Muscle of leg (tissue), 11 donors: ENCODE results near the gene TAS1R1. TPM values are rescaled to one million over a fixed set of nuclear protein-coding genes. Genes with fewer than 3 reads are reported as not detected.
A peak's percentile ranks its signal among the peaks of the same experiment; 100 is the strongest.

Source experiments
- DNase-seq: peaks from one replicate; pipeline ENCODE4 v3.0.0; 2013
- H3K27ac ChIP-seq: one replicate; pipeline ENCODE4 v1.5.1; 2013; ENCODE audit warnings: mild to moderate bottlenecking, low read length, control low read depth
- H3K27me3 ChIP-seq: one replicate; pipeline ENCODE4 v1.6.1; 2013; ENCODE audit warnings: low read length; ENCODE audit not compliant: control insufficient read depth, insufficient read depth
- H3K36me3 ChIP-seq: one replicate; pipeline ENCODE4 v1.6.1; 2013; ENCODE audit warnings: low read length; ENCODE audit not compliant: control insufficient read depth, insufficient read depth
- H3K4me1 ChIP-seq: one replicate; pipeline ENCODE4 v1.6.1; 2013; ENCODE audit warnings: low read length; ENCODE audit not compliant: control insufficient read depth, insufficient read depth
- H3K4me3 ChIP-seq: one replicate; pipeline ENCODE4 v1.5.1; 2013; ENCODE audit warnings: low read length, control low read depth
- H3K9me3 ChIP-seq: replicated peaks from 2 replicates; pipeline ENCODE4 v1.6.1; 2013; ENCODE audit warnings: low read depth, low read length; ENCODE audit not compliant: control insufficient read depth
- WGBS: methylation state at CpG from one replicate; pipeline ENCODE4 v1.1.5; 2013; ENCODE audit warnings: missing lambda C conversion rate; ENCODE audit not compliant: insufficient coverage; 5-methylcytosine and 5-hydroxymethylcytosine counted together
- polyA plus RNA-seq, 8 donors: library from polyadenylated mRNA; unstranded; fragments of 120-200 nt; gene quantifications; one replicate each; pipeline versions ENCODE4 v1.2.1 to v1.2.3, GENCODE V29; 2013; ENCODE audit warnings: inconsistent platforms in 1 of 8, low replicate concordance in 1 of 8; ENCODE audit not compliant: insufficient read length in 8 of 8, insufficient read depth in 1 of 8
- total RNA-seq: library from RNA; stranded (reverse); fragments of 120-200 nt; gene quantifications from one replicate; pipeline ENCODE4 v1.2.4, GENCODE V29; 2013

TAS1R1 gene
- total and polyA plus RNA-seq, 9 donors, result 2.7 to 9.7 (median 5.8) TPM

DNA sequence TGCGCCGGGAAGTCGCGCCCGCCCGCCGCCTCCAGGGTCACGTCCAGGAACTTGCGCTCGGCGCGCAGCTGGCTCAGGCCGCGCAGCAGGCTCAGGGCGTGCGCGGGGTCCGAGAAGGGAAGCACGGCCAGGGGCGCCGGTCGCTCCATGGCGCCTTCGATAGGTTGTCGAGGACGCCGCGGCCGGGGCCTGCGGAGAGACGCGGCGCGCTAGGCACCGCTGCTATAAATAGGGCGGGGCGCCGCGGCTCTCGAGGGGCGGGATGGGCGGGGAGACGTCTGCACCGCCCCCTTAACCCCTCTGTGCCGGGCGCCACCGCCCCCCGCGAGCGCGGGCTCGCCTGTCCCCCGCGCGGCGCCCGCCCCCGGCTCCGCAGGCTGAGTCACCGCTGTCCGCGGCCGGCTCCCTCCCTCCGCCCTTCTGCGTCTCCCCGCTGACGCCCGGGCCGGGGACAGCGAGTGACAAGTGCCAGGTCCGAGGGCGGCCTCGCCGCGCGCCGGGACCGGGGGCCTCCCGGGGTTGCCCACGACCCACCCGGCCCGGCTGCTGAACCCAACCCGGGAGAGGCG is 47.6 kb downstream of the TAS1R1 start, which contains the start of gene KLHL21:
Gene KLHL21 (minus strand): TSS at position 201 of the 569 bp plus-strand sequence. CDS start 52 bp downstream, at position 149.
- DNase-seq, result peak; percentile 96
- H3K27me3 ChIP-seq, result no peaks in the 10 kb centered on the region
- peak within 1 kb of the TSS; percentile 99 for H3K27ac ChIP-seq
- peak within 1 kb of the TSS; percentile 86 for H3K4me3 ChIP-seq
- under 1% methylated on average over 75 of the region's 84 CpGs for WGBS
- no peaks in the 10 kb centered on the region for H3K9me3 ChIP-seq
- H3K4me1 ChIP-seq, result peaks cover 54% of the 10 kb centered on the region
- peaks cover 16% of the 10 kb centered on the region for H3K36me3 ChIP-seq

DNA sequence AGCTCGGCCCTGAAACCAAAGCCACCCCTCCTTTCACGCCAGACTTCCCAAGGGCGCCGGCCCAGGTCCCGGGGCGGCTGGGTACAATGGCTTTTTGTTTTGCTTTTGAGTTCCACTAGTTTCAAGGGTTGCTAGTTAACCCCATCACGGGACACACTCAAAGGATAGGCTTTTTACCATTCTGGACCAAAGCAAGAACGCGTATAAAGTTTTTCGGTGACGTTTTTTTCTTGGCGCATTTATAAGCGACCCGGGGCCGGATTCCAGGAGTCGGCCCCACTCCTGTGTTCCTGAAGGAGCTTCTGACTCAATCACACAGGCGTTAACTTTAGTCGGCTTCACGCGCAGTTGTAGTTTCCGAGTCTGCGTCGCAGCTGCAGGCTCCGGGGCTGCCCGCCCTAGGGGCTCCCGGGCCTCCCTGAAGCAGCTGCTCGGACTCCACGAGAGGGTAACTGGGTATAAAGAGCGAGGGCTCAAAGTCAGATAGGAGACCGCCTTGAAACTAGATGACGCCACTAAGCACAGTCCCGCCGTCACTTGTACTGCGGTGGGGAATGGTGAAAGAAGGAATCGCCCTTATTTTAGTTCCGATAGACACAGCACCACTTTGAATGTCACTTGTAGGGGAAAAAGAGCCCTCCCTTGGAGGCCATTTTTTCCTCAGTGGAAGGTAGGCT is 48.3 kb downstream of the TAS1R1 start:
- Histone ChIP-seq H3K4me1 (peaks cover 50% of the 10 kb centered on the region), H3K9me3 (no peaks in the 10 kb centered on the region), H3K36me3 (peaks cover 10% of the 10 kb centered on the region), H3K27ac (peak overlapping the region; percentile 99), H3K27me3 (no peaks in the 10 kb centered on the region), H3K4me3 (peak overlapping the region; percentile 86)
- 0% methylated on average over 17 of the region's 36 CpGs for WGBS
- DNase-seq, result peak; percentile 95

DNA sequence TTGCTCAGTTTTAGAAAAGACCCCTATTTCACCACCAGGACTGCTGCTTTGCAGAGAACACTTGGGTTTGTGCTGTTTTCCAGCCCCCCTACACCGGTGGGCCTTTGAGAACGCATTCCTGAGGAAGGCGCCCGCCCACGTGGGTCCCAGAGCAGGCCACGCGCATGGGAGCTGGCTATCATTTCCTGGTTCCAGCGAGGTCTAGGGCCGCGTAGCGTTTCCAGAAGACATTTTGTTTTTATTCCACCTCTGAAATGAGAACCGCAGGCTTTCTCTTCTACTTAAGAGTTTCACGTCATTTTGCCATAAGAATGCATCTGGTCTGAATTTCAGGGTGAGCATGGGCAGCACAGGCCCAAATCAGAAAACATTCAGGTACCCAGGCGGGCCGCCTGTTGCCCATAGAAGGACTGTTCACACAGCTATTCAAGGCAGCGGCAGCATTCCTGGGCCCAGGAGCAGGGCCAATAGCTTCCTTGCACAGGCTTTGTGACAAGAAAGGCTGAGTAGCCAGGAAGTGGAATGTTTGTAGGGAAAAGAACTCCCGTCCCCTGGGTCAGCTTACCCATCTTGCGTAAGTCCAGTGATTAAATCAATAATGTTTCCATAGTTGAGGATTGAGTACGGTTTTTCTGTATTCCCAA is 48.9 kb downstream of the TAS1R1 start:
- DNase-seq, result peak; percentile 89

DNA sequence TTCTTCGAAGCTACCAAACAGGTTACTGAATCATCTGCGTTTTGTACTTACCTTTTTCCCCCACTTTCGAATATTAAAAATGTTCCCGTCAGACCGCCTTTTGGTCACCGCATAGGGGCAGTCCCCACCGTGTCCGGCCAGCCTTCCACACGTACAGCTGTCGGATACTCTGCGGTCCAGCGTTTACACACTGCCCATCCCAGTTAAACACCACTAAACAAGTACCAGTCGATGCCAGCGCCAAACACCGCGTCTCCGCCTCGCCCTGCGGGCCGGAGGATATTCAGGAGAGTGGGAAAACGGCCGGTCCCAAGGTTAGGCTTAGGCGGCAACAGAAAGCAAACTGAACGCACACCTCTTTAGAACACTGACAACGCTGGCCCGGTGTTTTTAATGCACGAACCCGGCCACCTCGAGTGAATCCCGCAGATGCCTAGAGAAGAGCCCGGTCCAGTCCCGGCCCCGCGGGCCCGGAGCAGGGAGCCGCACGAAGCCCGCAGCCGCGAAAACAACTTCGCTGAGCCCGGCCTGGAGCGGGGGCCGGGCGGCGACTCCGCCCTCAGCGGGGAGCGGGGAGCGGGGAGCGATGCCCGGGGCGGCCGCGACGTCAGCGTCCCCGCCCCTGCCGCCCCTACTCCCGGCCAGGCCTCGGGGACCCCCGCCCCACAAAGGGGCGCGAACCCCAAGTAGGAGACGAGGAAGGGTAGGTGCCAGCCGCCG is 57.7 kb downstream of the TAS1R1 start:
- DNase-seq, result peak; percentile 70
- WGBS, result under 1% methylated on average over 62 of the region's 67 CpGs
- Histone ChIP-seq H3K27me3 (no peaks in the 10 kb centered on the region), H3K9me3 (no peaks in the 10 kb centered on the region), H3K36me3 (peaks cover 6% of the 10 kb centered on the region), H3K4me3 (peak overlapping the region; percentile 73), H3K4me1 (peaks cover 12% of the 10 kb centered on the region), H3K27ac (peak overlapping the region; percentile 95)

More for the DNA sequence above, 48.9 kb downstream of the TAS1R1 start:
- WGBS, result 5% methylated on average over 15 of the region's 19 CpGs
- Histone ChIP-seq H3K4me3 (peak overlapping the region; percentile 86), H3K27me3 (no peaks in the 10 kb centered on the region), H3K36me3 (peaks cover 6% of the 10 kb centered on the region), H3K27ac (peak overlapping the region; percentile 99), H3K9me3 (no peaks in the 10 kb centered on the region), H3K4me1 (peaks cover 46% of the 10 kb centered on the region)

DNA sequence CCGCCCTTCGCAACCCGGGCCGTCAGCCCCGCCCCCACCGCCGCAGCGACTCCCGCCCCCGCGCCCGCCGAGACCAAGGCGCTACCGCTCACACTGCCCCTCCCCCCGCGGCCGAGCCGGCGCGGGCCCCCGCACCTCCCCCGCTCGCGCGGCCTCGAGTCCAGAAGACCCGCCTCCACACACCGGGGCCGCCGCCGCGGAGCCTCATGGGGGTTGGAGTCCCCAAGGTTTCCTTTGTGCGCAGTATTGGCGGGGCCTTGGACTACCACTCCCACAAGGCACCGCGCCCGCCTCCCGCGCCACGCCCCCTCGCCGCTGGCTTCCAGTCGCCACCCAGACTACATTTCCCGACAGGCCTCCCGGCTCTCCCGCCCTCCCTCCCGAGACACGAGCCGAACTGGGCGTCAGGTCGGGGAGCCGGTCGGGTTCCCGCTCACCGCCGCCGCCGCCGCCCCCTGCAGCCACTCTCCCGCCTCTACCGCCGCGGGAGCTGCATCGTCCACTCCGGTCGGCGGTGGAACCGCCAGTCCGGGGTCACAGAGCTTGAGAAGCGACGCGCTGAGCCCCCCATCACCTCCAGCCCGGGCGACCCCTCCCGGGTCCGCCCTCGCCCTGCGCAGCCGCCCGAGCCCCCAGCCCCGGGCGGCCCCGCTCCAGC is 58.4 kb downstream of the TAS1R1 start, which contains the start of gene PHF13:
Gene PHF13 (plus strand): TSS at position 371 of the 658 bp plus-strand sequence. CDS start 336 bp downstream, outside the sequence.
- peaks cover 12% of the 10 kb centered on the region for H3K4me1 ChIP-seq
- no peaks in the 10 kb centered on the region for H3K27me3 ChIP-seq
- H3K4me3 ChIP-seq, result peak within 1 kb of the TSS; percentile 74
- H3K36me3 ChIP-seq, result peaks cover 12% of the 10 kb centered on the region
- no peaks in the 10 kb centered on the region for H3K9me3 ChIP-seq
- peak within 1 kb of the TSS; percentile 95 for H3K27ac ChIP-seq
- WGBS, result 0% methylated on average over 67 of the region's 84 CpGs
- no peak for DNase-seq

DNA sequence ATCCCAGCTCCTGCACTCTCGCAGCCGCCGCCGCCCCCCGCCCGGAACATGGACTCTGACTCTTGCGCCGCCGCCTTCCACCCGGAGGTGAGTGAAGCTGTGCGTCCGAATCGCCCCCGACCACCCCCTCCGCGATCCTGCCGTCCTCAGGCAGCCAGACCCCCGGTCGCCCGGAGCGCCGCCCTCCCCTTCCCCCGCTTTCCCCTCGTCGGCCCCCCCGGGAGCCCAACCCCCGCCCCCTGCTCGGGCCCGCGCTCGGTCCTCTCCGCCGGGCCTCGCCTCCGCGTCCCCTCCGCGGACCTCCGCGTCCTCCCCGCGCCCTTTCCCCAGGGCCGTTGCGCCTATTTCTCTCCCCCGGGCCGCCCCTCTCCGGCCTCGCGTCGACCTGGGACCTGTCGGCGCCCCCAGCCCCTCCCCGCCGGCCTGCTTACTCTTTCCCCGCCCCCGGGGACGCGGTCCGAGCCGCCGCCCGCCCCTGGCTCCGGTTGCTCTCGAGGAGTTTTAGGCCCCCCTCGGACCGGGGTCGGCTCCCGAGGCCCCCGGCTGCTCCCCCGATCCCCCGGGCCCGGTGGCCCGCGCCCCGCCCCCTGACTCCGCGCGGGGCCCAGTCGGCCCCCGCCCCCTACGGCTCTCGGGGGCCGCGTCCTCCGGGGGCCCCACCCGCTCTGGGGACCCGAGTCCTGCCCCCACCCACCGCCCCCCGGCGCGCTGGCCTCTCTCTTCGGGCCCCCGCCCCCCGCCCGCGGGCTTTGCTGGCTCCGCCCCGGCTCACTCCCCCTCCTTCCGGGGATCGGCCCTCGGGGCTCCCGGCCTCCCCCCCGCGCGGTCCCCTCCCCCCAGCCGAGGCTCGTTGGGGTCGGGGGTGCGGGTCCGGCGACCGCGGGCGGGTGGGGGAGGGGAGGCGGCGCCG is 59.2 kb downstream of the TAS1R1 start:
- peaks cover 16% of the 10 kb centered on the region for H3K36me3 ChIP-seq
- H3K9me3 ChIP-seq, result no peaks in the 10 kb centered on the region
- DNase-seq, result peak; percentile 75
- H3K27ac ChIP-seq, result peak overlapping the region; percentile 75
- H3K4me3 ChIP-seq, result peak overlapping the region; percentile 74
- WGBS, result under 1% methylated on average over 61 of the region's 117 CpGs
- H3K4me1 ChIP-seq, result peaks cover 11% of the 10 kb centered on the region
- no peaks in the 10 kb centered on the region for H3K27me3 ChIP-seq

DNA sequence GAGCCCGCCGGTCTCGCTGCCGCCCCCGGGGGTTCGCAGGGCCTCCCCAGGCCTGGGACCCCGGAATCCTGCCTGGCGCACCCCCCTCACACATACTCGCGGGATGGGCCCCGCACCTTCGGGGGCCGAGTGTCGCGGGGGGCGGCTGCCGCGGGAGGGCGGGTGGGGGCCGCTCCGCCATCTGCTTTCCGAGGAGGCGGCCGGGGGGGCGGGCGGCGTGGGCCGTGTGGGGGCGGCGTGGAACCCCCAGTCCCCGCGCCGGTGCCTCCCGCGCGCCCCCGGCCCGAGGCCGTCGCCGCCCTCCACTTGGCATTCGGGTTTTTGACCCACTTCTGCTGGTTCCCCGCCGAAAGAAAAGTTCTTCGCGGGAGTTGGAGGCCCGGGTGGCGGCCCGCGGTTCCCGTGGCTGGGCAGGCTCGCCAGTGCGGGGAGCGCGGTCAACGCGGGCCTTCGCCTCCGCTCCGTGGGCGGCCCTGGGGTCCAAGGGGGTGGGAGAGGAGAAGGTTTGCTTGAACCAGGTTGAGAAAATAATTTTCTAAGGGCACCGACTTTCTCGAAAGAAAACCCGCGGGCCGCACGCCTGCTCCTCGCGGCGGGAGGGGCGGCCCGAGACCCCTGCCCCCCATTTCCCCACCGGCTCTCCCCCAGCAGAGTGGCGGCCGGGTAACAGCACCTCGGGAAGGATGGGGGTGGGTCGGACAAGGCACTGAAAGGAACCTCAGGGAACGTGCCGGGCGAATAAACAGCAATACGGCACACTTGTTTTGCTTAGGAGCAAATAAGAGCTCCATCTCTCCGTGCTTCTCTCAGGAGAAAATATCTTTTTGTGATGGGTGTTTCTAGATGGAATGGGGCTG is 60.0 kb downstream of the TAS1R1 start:
- DNase-seq, result no peak
- Histone ChIP-seq H3K27me3 (no peaks in the 10 kb centered on the region), H3K4me3 (peak overlapping the region; percentile 74), H3K4me1 (peaks cover 10% of the 10 kb centered on the region), H3K9me3 (no peaks in the 10 kb centered on the region), H3K36me3 (peaks cover 25% of the 10 kb centered on the region), H3K27ac (peak overlapping the region; percentile 62)
- under 1% methylated on average over 69 of the region's 82 CpGs for WGBS

DNA sequence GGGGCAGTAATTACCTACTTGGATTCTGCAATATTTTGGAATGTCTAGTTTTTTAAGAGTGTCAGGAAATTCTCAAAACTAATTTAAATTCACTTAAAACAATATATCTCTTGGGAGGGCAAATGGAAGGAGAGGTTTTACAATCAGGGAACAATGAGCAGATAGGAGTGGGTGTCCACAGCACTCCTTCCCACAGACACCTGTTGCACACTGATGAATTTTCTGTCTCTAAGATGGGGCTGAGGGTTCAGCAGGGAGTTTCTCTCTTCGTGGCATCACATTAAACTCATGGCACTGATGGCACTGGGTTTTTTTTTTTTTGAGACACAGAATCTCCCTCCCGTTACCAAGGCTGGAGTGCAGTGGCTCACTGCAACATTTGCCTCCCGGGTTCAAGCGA is 63.9 kb downstream of the TAS1R1 start:
- peaks cover 5% of the 10 kb centered on the region for H3K4me1 ChIP-seq
- peaks cover 60% of the 10 kb centered on the region for H3K36me3 ChIP-seq
- H3K4me3 ChIP-seq, result no peak overlapping the region
- no peak for DNase-seq
- WGBS, result no CpG with 5 or more reads among the region's 4 CpGs
- no peak overlapping the region for H3K27ac ChIP-seq
- H3K27me3 ChIP-seq, result no peaks in the 10 kb centered on the region
- H3K9me3 ChIP-seq, result no peaks in the 10 kb centered on the region
